ENCODE data around the gene ZBTB47.

GRCh38 chr3:42712688-42713372 lies 59.3 kb downstream of the ZBTB47 start:
- no peak for TF ChIP-seq CTCF (conservative IDR thresholded peaks at IDR 0.05)
- TF ChIP-seq ZFX (IDR thresholded peaks at IDR 0.05), result no peak

Data from C4-2B (cell line).